Tibial nerve (tissue), 4 donors: ENCODE data around the gene ISM1. TPM values are rescaled to one million over a fixed set of nuclear protein-coding genes. Genes with fewer than 3 reads are reported as not detected.

Source experiments
- DNase-seq, 2 donors: peaks; one replicate each; pipeline ENCODE4 v3.0.0-alpha.2; 2019; ENCODE audit warnings: low spot score in 2 of 2
- H3K27ac ChIP-seq, 4 donors: fragments of 200-600 bp; sonication (generic) in 3 of 4; one replicate each; pipeline ENCODE4 v1.5.1; 2017 to 2019; ENCODE audit warnings: mild to moderate bottlenecking in 1 of 4
- H3K27me3 ChIP-seq, 2 donors: fragments of 200-600 bp; sonication (generic) in 1 of 2; one replicate each; pipeline versions ENCODE4 v1.5.1 to v1.6.0; 2017 to 2019
- H3K36me3 ChIP-seq, 3 donors: fragments of 200-600 bp; sonication (generic); one replicate each; pipeline ENCODE4 v1.5.1; 2018 to 2019
- H3K4me1 ChIP-seq, 4 donors: fragments of 200-600 bp; sonication (generic) in 3 of 4; one replicate each; pipeline ENCODE4 v1.5.1; 2017 to 2019
- H3K4me3 ChIP-seq, 4 donors: fragments of 200-600 bp; sonication (generic) in 3 of 4; one replicate each; pipeline ENCODE4 v1.5.1; 2017 to 2019; ENCODE audit warnings: mild to moderate bottlenecking in 1 of 4, moderate library complexity in 1 of 4
- H3K9me3 ChIP-seq, 4 donors: fragments of 200-600 bp; sonication (generic) in 3 of 4; one replicate each; pipeline ENCODE4 v1.5.1; 2017 to 2019
- CTCF ChIP-seq, 5 experiments: fragments of 200-600 bp in 3 of 5; fragments of 450-650 bp in 2 of 5; sonication (generic) in 3 of 5; IDR thresholded peaks; one replicate each; pipeline ENCODE4 v1.5.1; 2016 to 2019; ENCODE audit warnings: antibody characterized with exemption in 5 of 5, mild to moderate bottlenecking in 3 of 5, moderate library complexity in 2 of 5
- EP300 ChIP-seq, 2 donors: sonication (generic); formaldehyde crosslinking; IDR thresholded peaks; one replicate each; pipeline ENCODE4 v1.6.1; 2017; ENCODE audit warnings: antibody characterized with exemption in 2 of 2, mild to moderate bottlenecking in 1 of 2
- POLR2A ChIP-seq, 2 donors: fragments of 450-650 bp; IDR thresholded peaks; one replicate each; pipeline ENCODE4 v1.6.1; 2017; ENCODE audit warnings: antibody characterized with exemption in 2 of 2, mild to moderate bottlenecking in 2 of 2, moderate library complexity in 2 of 2
- WGBS, 2 donors: methylation state at CpG; one replicate each; pipeline ENCODE4 v1.1.5; 2018; 5-methylcytosine and 5-hydroxymethylcytosine counted together
- total RNA-seq, 4 donors: library from RNA; depleted of rRNA; stranded (reverse); fragments of >200 nt; gene quantifications; one replicate each; pipeline ENCODE4 v1.1.0, GENCODE V29; 2016

Gene ISM1
- total RNA-seq, 4 donors from 2014 or later = 19.3 to 47.3 (median 24.7) TPM

GRCh38 chr20:13312300-13312699 lies 91.2 kb downstream of the ISM1 start:
- TF ChIP-seq CTCF (IDR thresholded peaks at IDR 0.05) = no peak
- no peak for TF ChIP-seq EP300 (IDR thresholded peaks at IDR 0.05)

GRCh38 chr20:13313201-13313600 lies 92.1 kb downstream of the ISM1 start:
- TF ChIP-seq EP300 (IDR thresholded peaks at IDR 0.05) = no peak
- no peak for TF ChIP-seq POLR2A (IDR thresholded peaks at IDR 0.05)
- no peak for TF ChIP-seq CTCF (IDR thresholded peaks at IDR 0.05)
- Histone ChIP-seq H3K4me1 (no peaks in the 10 kb centered on the region), H3K4me3 (no peak overlapping the region), H3K27me3 (no peaks in the 10 kb centered on the region), H3K27ac (no peak overlapping the region), H3K9me3 (peaks cover 0 to 15% (median 4%) of the 10 kb centered on the region in 4 donors), H3K36me3 (no peaks in the 10 kb centered on the region)
- 90 to 91% methylated on average over 5 of the region's 5 CpGs for WGBS, 2 donors
- DNase-seq = no peak

More at GRCh38 chr20:13312300-13312699, 91.2 kb downstream of the ISM1 start:
- no peaks in the 10 kb centered on the region for H3K4me1 ChIP-seq
- no peak overlapping the region for H3K4me3 ChIP-seq
- no peaks in the 10 kb centered on the region for H3K36me3 ChIP-seq
- no peaks in the 10 kb centered on the region for H3K27me3 ChIP-seq
- 87% methylated on average over 6 of the region's 6 CpGs for WGBS, 2 donors
- H3K9me3 ChIP-seq = peaks cover 0 to 9% (median 2%) of the 10 kb centered on the region in 4 donors
- no peak for DNase-seq
- H3K27ac ChIP-seq = no peak overlapping the region

- Histone ChIP-seq H3K36me3 (no peaks in the 10 kb centered on the region), H3K27ac (no peak overlapping the region), H3K27me3 (no peaks in the 10 kb centered on the region), H3K4me3 (no peak overlapping the region), H3K9me3 (peaks cover 0 to 15% (median 4%) of the 10 kb centered on the region in 4 donors), H3K4me1 (no peaks in the 10 kb centered on the region)
- WGBS, 2 donors = 78 to 87% methylated on average over 1 of the region's 1 CpG
- DNase-seq = no peak
- TF ChIP-seq CTCF (IDR thresholded peaks at IDR 0.05) = no peak
- TF ChIP-seq POLR2A (IDR thresholded peaks at IDR 0.05) = no peak
- TF ChIP-seq EP300 (IDR thresholded peaks at IDR 0.05) = no peak
Measured at GRCh38 chr20:13317439-13317838, 96.4 kb downstream of the ISM1 start.

- TF ChIP-seq POLR2A (IDR thresholded peaks at IDR 0.05) (no peak), EP300 (IDR thresholded peaks at IDR 0.05) (no peak), CTCF (IDR thresholded peaks at IDR 0.05) (no peak)
- H3K27ac ChIP-seq = no peak overlapping the region
- no peak overlapping the region for H3K4me3 ChIP-seq
- no peaks in the 10 kb centered on the region for H3K36me3 ChIP-seq
- DNase-seq = no peak
- peaks cover 0 to 3% (median 0%) of the 10 kb centered on the region in 4 donors for H3K4me1 ChIP-seq
- WGBS, 2 donors = 64 to 73% methylated on average over 5 of the region's 5 CpGs
- no peaks in the 10 kb centered on the region for H3K27me3 ChIP-seq
- H3K9me3 ChIP-seq = peaks cover 0 to 15% (median 4%) of the 10 kb centered on the region in 4 donors
Measured at GRCh38 chr20:13318871-13319521, 97.9 kb downstream of the ISM1 start.

- no peak for DNase-seq
- H3K36me3 ChIP-seq = no peaks in the 10 kb centered on the region
- no peak overlapping the region for H3K4me3 ChIP-seq
- no peak overlapping the region for H3K27ac ChIP-seq
- peaks cover 0 to 15% (median 4%) of the 10 kb centered on the region in 4 donors for H3K9me3 ChIP-seq
- H3K27me3 ChIP-seq = no peaks in the 10 kb centered on the region
- peaks cover 0 to 3% (median 0%) of the 10 kb centered on the region in 4 donors for H3K4me1 ChIP-seq
- TF ChIP-seq EP300 (IDR thresholded peaks at IDR 0.05) (no peak), CTCF (IDR thresholded peaks at IDR 0.05) (no peak), POLR2A (IDR thresholded peaks at IDR 0.05) (no peak)
- WGBS, 2 donors = 79 to 93% methylated on average over 4 of the region's 4 CpGs
Measured at GRCh38 chr20:13320702-13321101, 99.6 kb downstream of the ISM1 start.
